Astrocyte (in vitro differentiated cells and primary cell): ENCODE data around the gene ASB18. TPM values are rescaled to one million over a fixed set of nuclear protein-coding genes. Genes with fewer than 3 reads are reported as not detected.

Source experiments
- DNase-seq: peaks from one replicate; pipeline ENCODE4 v3.0.0-alpha.2; 2010; ENCODE audit warnings: low read depth
- FAIRE-seq: peaks from 2 replicates; lab custom pipeline; 2011; peaks lifted over from hg19 to GRCh38; lab: Jason Lieb, UNC
- H2AFZ ChIP-seq: 2 replicates; pipeline ENCODE4 v1.6.0; 2012; ENCODE audit warnings: low read depth, low read length, inconsistent platforms
- H3K27ac ChIP-seq: 2 replicates; pipeline ENCODE4 v1.5.1; 2011; ENCODE audit warnings: low read depth, low read length, inconsistent platforms
- H3K27me3 ChIP-seq: 2 replicates; pipeline ENCODE4 v1.6.0; 2011; ENCODE audit warnings: low read length, inconsistent platforms; ENCODE audit not compliant: insufficient read depth
- H3K36me3 ChIP-seq: 2 replicates; pipeline ENCODE4 v1.5.1; 2011; ENCODE audit warnings: low read length, inconsistent platforms; ENCODE audit not compliant: insufficient read depth
- H3K4me1 ChIP-seq: 2 replicates; pipeline ENCODE4 v1.5.1; 2011; ENCODE audit warnings: low read length, inconsistent platforms; ENCODE audit not compliant: insufficient read depth
- H3K4me2 ChIP-seq: 2 replicates; pipeline ENCODE4 v1.6.0; 2012; ENCODE audit warnings: low read length, inconsistent platforms
- H3K4me3 ChIP-seq: 2 replicates; pipeline ENCODE4 v1.5.1; 2011; ENCODE audit warnings: low read depth, mild to moderate bottlenecking, low read length, inconsistent platforms; ENCODE audit not compliant: insufficient read depth
- H3K79me2 ChIP-seq: 2 replicates; pipeline ENCODE4 v1.6.0; 2012; ENCODE audit warnings: mild to moderate bottlenecking, low read length, inconsistent platforms; ENCODE audit not compliant: insufficient read depth
- H3K9ac ChIP-seq: 2 replicates; pipeline ENCODE4 v1.6.0; 2012; ENCODE audit warnings: mild to moderate bottlenecking, low read length, inconsistent platforms
- H3K9me3 ChIP-seq: 2 replicates; pipeline ENCODE4 v1.5.1; 2012; ENCODE audit warnings: low read depth, mild to moderate bottlenecking, low read length, inconsistent platforms; ENCODE audit not compliant: insufficient read depth
- H4K20me1 ChIP-seq: 2 replicates; pipeline ENCODE4 v1.6.0; 2012; ENCODE audit warnings: low read length, inconsistent platforms; ENCODE audit not compliant: insufficient read depth
- H3K27ac Mint-ChIP-seq: one replicate; pipeline ENCODE4 v1.8.0; 2021; ENCODE audit warnings: mild to moderate bottlenecking, mixed read lengths; ENCODE audit not compliant: unreplicated experiment
- H3K27me3 Mint-ChIP-seq: one replicate; pipeline ENCODE4 v1.8.0; 2021; ENCODE audit warnings: low read depth, mixed read lengths; ENCODE audit not compliant: unreplicated experiment
- H3K36me3 Mint-ChIP-seq: one replicate; pipeline ENCODE4 v1.8.0; 2021; ENCODE audit warnings: low read depth, mixed read lengths; ENCODE audit not compliant: unreplicated experiment
- H3K4me1 Mint-ChIP-seq: one replicate; pipeline ENCODE4 v1.8.0; 2021; ENCODE audit warnings: low read depth, mixed read lengths; ENCODE audit not compliant: unreplicated experiment
- H3K4me3 Mint-ChIP-seq: one replicate; pipeline ENCODE4 v1.8.0; 2021; ENCODE audit warnings: mild to moderate bottlenecking, moderate library complexity, mixed read lengths; ENCODE audit not compliant: unreplicated experiment
- H3K9me3 Mint-ChIP-seq: one replicate; pipeline ENCODE4 v1.8.0; 2021; ENCODE audit warnings: mild to moderate bottlenecking, mixed read lengths; ENCODE audit not compliant: unreplicated experiment
- CTCF ChIP-seq: IDR thresholded peaks from 2 replicates; pipeline ENCODE4 v1.5.1; 2011; ENCODE audit warnings: low read depth, mild to moderate bottlenecking, inconsistent platforms, low read length, moderate library complexity; ENCODE audit not compliant: insufficient read depth
- EZH2 ChIP-seq: IDR thresholded peaks from 2 replicates; pipeline ENCODE4 v1.6.1; 2012; ENCODE audit warnings: mild to moderate bottlenecking, low read length, inconsistent platforms; ENCODE audit not compliant: insufficient read depth
- total RNA-seq: library from RNA; stranded (reverse); gene quantifications from 2 replicates; pipeline ENCODE4 v1.2.1, GENCODE V29; 2021

The ASB18 gene
- total RNA-seq, 1 donor from 2014 or later = not detected

DNA sequence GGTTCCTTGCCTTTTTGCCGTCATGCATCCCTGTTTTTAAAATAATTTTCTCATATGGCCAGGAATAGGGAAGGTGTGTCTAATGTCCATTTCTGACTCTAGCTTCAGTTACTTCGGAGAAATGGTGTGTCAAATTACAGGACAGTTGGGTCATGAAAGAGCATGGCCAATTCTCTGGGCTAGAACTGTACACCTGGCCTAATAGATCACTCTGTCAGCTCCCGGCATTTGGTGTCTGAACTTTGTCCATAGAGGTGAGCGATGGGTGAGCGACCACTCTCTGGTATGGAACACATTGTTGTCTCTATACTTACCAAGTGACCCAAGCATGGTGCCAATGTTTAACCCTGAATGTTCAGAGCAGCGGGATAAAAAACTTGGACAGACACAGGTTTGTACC, 38.3 kb upstream of the ASB18 start:
- H3K4me2 ChIP-seq = no peak overlapping the region
- no peaks in the 10 kb centered on the region for H3K36me3 Mint-ChIP-seq
- H3K27me3 ChIP-seq = no peaks in the 10 kb centered on the region
- H3K27me3 Mint-ChIP-seq = peaks cover 22% of the 10 kb centered on the region
- no peak overlapping the region for H3K27ac Mint-ChIP-seq
- no peak overlapping the region for H3K4me3 Mint-ChIP-seq
- H3K36me3 ChIP-seq = no peaks in the 10 kb centered on the region
- H3K4me1 ChIP-seq = no peaks in the 10 kb centered on the region
- H3K4me3 ChIP-seq = no peak overlapping the region
- no peaks in the 10 kb centered on the region for H3K4me1 Mint-ChIP-seq
- FAIRE-seq (no peak), DNase-seq (no peak)
- no peak overlapping the region for H2AFZ ChIP-seq
- H4K20me1 ChIP-seq = no peaks in the 10 kb centered on the region
- TF ChIP-seq EZH2 (no peak), CTCF (no peak)
- peaks cover 8% of the 10 kb centered on the region for H3K9me3 Mint-ChIP-seq
- H3K9ac ChIP-seq = no peak overlapping the region
- no peaks in the 10 kb centered on the region for H3K79me2 ChIP-seq
- no peaks in the 10 kb centered on the region for H3K9me3 ChIP-seq
- H3K27ac ChIP-seq = no peak overlapping the region

GRCh38 chr2:236298924-236299475, 34.8 kb upstream of the ASB18 start:
- FAIRE-seq (no peak), DNase-seq (no peak)
- H3K27me3 Mint-ChIP-seq = peaks cover 12% of the 10 kb centered on the region
- H3K9ac ChIP-seq = no peak overlapping the region
- no peaks in the 10 kb centered on the region for H3K4me1 ChIP-seq
- no peak overlapping the region for H3K27ac ChIP-seq
- TF ChIP-seq CTCF (no peak), EZH2 (no peak)
- H4K20me1 ChIP-seq = no peaks in the 10 kb centered on the region
- no peak overlapping the region for H3K4me2 ChIP-seq
- no peak overlapping the region for H3K27ac Mint-ChIP-seq
- H3K9me3 ChIP-seq = no peaks in the 10 kb centered on the region
- no peaks in the 10 kb centered on the region for H3K36me3 ChIP-seq
- H2AFZ ChIP-seq = no peak overlapping the region
- H3K36me3 Mint-ChIP-seq = no peaks in the 10 kb centered on the region
- no peaks in the 10 kb centered on the region for H3K79me2 ChIP-seq
- no peak overlapping the region for H3K4me3 ChIP-seq
- peaks cover 8% of the 10 kb centered on the region for H3K9me3 Mint-ChIP-seq
- no peak overlapping the region for H3K4me3 Mint-ChIP-seq
- no peaks in the 10 kb centered on the region for H3K27me3 ChIP-seq
- H3K4me1 Mint-ChIP-seq = no peaks in the 10 kb centered on the region

GRCh38 chr2:236295481-236295880, 31.3 kb upstream of the ASB18 start:
- H3K4me1 ChIP-seq = no peaks in the 10 kb centered on the region
- TF ChIP-seq CTCF (no peak), EZH2 (no peak)
- H3K9ac ChIP-seq = no peak overlapping the region
- no peak overlapping the region for H2AFZ ChIP-seq
- H3K4me3 ChIP-seq = no peak overlapping the region
- DNase-seq (no peak), FAIRE-seq (no peak)
- H3K36me3 Mint-ChIP-seq = peaks cover 5% of the 10 kb centered on the region
- no peaks in the 10 kb centered on the region for H3K9me3 ChIP-seq
- H3K27ac ChIP-seq = no peak overlapping the region
- peaks cover 25% of the 10 kb centered on the region for H3K27me3 Mint-ChIP-seq
- H3K27me3 ChIP-seq = no peaks in the 10 kb centered on the region
- H3K4me1 Mint-ChIP-seq = no peaks in the 10 kb centered on the region
- no peak overlapping the region for H3K27ac Mint-ChIP-seq
- H3K79me2 ChIP-seq = no peaks in the 10 kb centered on the region
- H3K9me3 Mint-ChIP-seq = peaks cover 12% of the 10 kb centered on the region
- no peak overlapping the region for H3K4me3 Mint-ChIP-seq
- no peaks in the 10 kb centered on the region for H3K36me3 ChIP-seq
- H3K4me2 ChIP-seq = no peak overlapping the region
- H4K20me1 ChIP-seq = no peaks in the 10 kb centered on the region
